Skin epidermis (tissue), 12 donors: ENCODE results near the gene SFXN1.

Experiments used
- H3K27ac ChIP-seq, 21 experiments: fragments of 200-600 bp; sonication (generic) in 11 of 21; one replicate each; pipeline ENCODE4 v1.5.0; 2020; ENCODE audit warnings: mild to moderate bottlenecking in 3 of 21, inconsistent platforms in 2 of 21, moderate library complexity in 2 of 21
- H3K4me3 ChIP-seq, 7 experiments: fragments of 200-600 bp; sonication (generic) in 2 of 7; one replicate each; pipeline ENCODE4 v1.5.0; 2020; ENCODE audit warnings: inconsistent platforms in 2 of 7, mild to moderate bottlenecking in 2 of 7, moderate library complexity in 1 of 7

The SFXN1 gene

GRCh38 chr5:175464074-175464941 lies 14.1 kb upstream of the SFXN1 start:
- Histone ChIP-seq H3K4me3 (no peak overlapping the region), H3K27ac (no peak overlapping the region)

GRCh38 chr5:175464942-175465233 lies 13.5 kb upstream of the SFXN1 start:
- no peak overlapping the region for H3K4me3 ChIP-seq
- no peak overlapping the region for H3K27ac ChIP-seq

- Histone ChIP-seq H3K27ac (no peak overlapping the region), H3K4me3 (no peak overlapping the region)
Measured at GRCh38 chr5:175465282-175465681, 13.1 kb upstream of the SFXN1 start.

GRCh38 chr5:175466700-175467318 lies 11.6 kb upstream of the SFXN1 start:
- peak overlapping the region in 10 of 21 experiments; percentile 5 to 78 (median 28) for H3K27ac ChIP-seq

GRCh38 chr5:175467983-175468690 lies 10.2 kb upstream of the SFXN1 start:
- no peak overlapping the region for H3K4me3 ChIP-seq
- no peak overlapping the region for H3K27ac ChIP-seq

More at GRCh38 chr5:175466700-175467318, 11.6 kb upstream of the SFXN1 start:
- no peak overlapping the region for H3K4me3 ChIP-seq

GRCh38 chr5:175468892-175469291 lies 9.5 kb upstream of the SFXN1 start:
- H3K4me3 ChIP-seq: no peak overlapping the region
- no peak overlapping the region for H3K27ac ChIP-seq

- Histone ChIP-seq H3K27ac (peak overlapping the region in 1 of 21 experiments; percentile 30), H3K4me3 (no peak overlapping the region)
Measured at GRCh38 chr5:175469916-175470315, 8.4 kb upstream of the SFXN1 start.

- Histone ChIP-seq H3K4me3 (no peak overlapping the region), H3K27ac (no peak overlapping the region)
Measured at GRCh38 chr5:175470781-175471180, 7.6 kb upstream of the SFXN1 start.

GRCh38 chr5:175471196-175471595 lies 7.2 kb upstream of the SFXN1 start:
- no peak overlapping the region for H3K4me3 ChIP-seq

GRCh38 chr5:175471628-175472027 lies 6.7 kb upstream of the SFXN1 start:
- Histone ChIP-seq H3K27ac (no peak overlapping the region), H3K4me3 (no peak overlapping the region)

More at GRCh38 chr5:175471196-175471595, 7.2 kb upstream of the SFXN1 start:
- no peak overlapping the region for H3K27ac ChIP-seq

GRCh38 chr5:175472378-175472777 lies 6.0 kb upstream of the SFXN1 start:
- Histone ChIP-seq H3K27ac (no peak overlapping the region), H3K4me3 (no peak overlapping the region)

- Histone ChIP-seq H3K4me3 (no peak overlapping the region), H3K27ac (no peak overlapping the region)
Measured at GRCh38 chr5:175475248-175475647, 3.1 kb upstream of the SFXN1 start.

- peak overlapping the region in 2 of 21 experiments; percentile 87 for H3K27ac ChIP-seq
- no peak overlapping the region for H3K4me3 ChIP-seq
Measured at GRCh38 chr5:175477440-175477839, 920 bp upstream of the SFXN1 start.

- Histone ChIP-seq H3K27ac (peak overlapping the region in 20 of 21 experiments; percentile 1 to 95 (median 84)), H3K4me3 (peak overlapping the region; percentile 75 to 96 (median 88))
Measured at GRCh38 chr5:175478008-175478383, 364 bp upstream of the SFXN1 start.

- H3K27ac ChIP-seq: peak overlapping the region; percentile 8 to 95 (median 83)
- H3K4me3 ChIP-seq: peak overlapping the region; percentile 75 to 96 (median 88)
Measured at GRCh38 chr5:175479125-175479881, 943 bp downstream of the SFXN1 start.

- no peak overlapping the region for H3K27ac ChIP-seq
- no peak overlapping the region for H3K4me3 ChIP-seq
Measured at GRCh38 chr5:175483337-175483736, 5.0 kb downstream of the SFXN1 start.

- no peak overlapping the region for H3K27ac ChIP-seq
Measured at GRCh38 chr5:175484322-175484721, 6.0 kb downstream of the SFXN1 start.

GRCh38 chr5:175484829-175485228 lies 6.5 kb downstream of the SFXN1 start:
- H3K4me3 ChIP-seq: no peak overlapping the region
- H3K27ac ChIP-seq: no peak overlapping the region

More at GRCh38 chr5:175484322-175484721, 6.0 kb downstream of the SFXN1 start:
- H3K4me3 ChIP-seq: no peak overlapping the region

- Histone ChIP-seq H3K4me3 (no peak overlapping the region), H3K27ac (no peak overlapping the region)
Measured at GRCh38 chr5:175485631-175486030, 7.3 kb downstream of the SFXN1 start.
